Measurements from ENCODE around the gene GRIK4.

DNA sequence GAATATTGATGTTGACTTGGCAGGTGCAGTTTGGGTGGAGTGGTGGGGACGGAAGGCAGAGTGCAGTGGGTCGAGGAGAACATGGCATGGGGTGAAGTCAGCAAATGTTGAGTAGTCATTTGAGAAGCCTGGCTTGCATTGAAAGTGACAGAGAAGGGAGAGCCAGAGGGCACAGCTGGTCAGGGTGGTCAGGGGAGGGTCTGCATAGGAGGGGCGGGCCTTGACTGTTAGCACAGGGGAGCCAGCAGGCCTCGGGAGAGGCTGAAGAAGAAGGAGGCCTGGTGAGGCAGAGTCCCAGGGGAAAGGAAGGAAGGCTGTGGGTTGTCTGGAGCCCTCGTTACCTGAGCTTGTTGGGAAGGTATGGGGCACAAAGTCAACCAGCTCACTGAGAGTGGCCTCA lies 281.6 kb downstream of the GRIK4 start:
- TF ChIP-seq, protein P1, sequence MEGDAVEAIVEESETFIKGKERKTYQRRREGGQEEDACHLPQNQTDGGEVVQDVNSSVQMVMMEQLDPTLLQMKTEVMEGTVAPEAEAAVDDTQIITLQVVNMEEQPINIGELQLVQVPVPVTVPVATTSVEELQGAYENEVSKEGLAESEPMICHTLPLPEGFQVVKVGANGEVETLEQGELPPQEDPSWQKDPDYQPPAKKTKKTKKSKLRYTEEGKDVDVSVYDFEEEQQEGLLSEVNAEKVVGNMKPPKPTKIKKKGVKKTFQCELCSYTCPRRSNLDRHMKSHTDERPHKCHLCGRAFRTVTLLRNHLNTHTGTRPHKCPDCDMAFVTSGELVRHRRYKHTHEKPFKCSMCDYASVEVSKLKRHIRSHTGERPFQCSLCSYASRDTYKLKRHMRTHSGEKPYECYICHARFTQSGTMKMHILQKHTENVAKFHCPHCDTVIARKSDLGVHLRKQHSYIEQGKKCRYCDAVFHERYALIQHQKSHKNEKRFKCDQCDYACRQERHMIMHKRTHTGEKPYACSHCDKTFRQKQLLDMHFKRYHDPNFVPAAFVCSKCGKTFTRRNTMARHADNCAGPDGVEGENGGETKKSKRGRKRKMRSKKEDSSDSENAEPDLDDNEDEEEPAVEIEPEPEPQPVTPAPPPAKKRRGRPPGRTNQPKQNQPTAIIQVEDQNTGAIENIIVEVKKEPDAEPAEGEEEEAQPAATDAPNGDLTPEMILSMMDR (IDR thresholded peaks at IDR 0.05; ENCODE audit: extremely low read depth in 1 of 2, insufficient read depth in 1 of 2, low read depth in 1 of 2, low read length in 2 of 2), result no peak
- TF ChIP-seq EZH2 (IDR thresholded peaks at IDR 0.05; ENCODE audit: borderline replicate concordance, low read depth, low read length, severe bottlenecking) (no peak), POLR2AphosphoS5 (IDR thresholded peaks at IDR 0.05; ENCODE audit: insufficient read depth, low read depth, low read length) (no peak), POLR2A (IDR thresholded peaks at IDR 0.05; ENCODE audit: low read depth, low read length) (no peak)
- TF ChIP-seq, protein P2, sequence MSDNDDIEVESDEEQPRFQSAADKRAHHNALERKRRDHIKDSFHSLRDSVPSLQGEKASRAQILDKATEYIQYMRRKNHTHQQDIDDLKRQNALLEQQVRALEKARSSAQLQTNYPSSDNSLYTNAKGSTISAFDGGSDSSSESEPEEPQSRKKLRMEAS (IDR thresholded peaks at IDR 0.05; ENCODE audit: insufficient read depth, insufficient read length), result no peak
